ENCODE measurements around the gene TMEM175. TPM values are rescaled to one million over a fixed set of nuclear protein-coding genes. Genes with fewer than 3 reads are reported as not detected.

TMEM175 gene
- total and polyA plus RNA-seq, 2 of the 8 experiments (the other 6 are each of a cell fraction or from before 2014, with no cell fraction given): 4.9 to 20.7 TPM

DNA sequence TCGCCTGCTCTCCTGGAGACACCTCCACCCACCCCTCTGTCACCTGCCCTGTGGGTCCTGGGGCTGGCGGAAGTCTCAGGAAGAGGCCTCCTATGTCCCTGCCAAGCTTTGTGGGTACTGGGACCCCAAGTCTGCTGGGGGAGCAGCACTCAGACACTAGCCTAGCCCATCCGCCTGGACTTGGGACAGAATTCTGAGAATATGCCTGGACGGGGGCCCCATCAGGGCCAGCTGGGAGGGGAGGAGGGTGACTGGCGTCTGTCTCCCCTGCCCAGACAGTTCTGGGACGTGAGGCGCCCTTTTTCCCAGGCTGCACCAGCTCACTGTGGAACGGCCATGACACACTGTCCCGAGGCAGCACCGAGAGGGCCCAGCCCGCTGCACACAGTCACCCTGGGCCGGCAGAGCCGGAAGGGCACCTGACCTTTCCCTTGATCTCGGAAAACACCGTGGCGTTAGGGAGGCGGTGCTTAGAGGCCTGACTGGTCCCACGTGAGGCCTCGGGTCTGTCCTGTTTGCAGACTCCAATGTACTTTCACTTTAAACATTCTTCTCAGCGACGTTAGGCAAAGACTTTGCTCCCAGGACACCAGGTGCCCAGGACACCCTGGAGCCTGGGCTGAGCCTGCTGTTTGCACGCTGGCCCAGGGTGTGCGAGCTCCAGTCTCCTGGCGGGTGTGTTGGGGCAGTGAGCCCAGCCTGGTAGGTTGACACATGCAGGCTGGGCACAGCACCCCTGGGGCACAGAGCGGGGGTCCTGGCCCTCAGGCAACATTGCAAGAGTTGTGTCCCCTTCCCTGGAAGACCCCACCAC lies 60.2 kb downstream of the TMEM175 start:
- POLR2A ChIA-PET (ENCODE audit: partially characterized antibody): no interaction called here
- no peak overlapping the region for H2AK5ac ChIP-seq (ENCODE audit: low read depth, low read length)
- peaks cover 0 to 2% (median under 1%) of the 10 kb centered on the region in 4 experiments; a peak in 2 of 7 replicates for H3K4me1 ChIP-seq (replicated peaks in 1 of 4; ENCODE audit: control insufficient read depth in 3 of 4, insufficient read depth in 4 of 4, low read length in 3 of 4)
- peaks cover 2 to 11% of the 10 kb centered on the region in 2 experiments for H4K20me1 ChIP-seq (replicated peaks in 1 of 2; ENCODE audit: control insufficient read depth in 1 of 2, insufficient read depth in 2 of 2, low read length in 2 of 2)
- 0 out of 2 replicates have a peak overlapping the region, but pooled peaks have one; percentile 25 for H4K8ac ChIP-seq (ENCODE audit: extremely low read depth, insufficient read depth, low read length)
- no peaks in the 10 kb centered on the region for H3K79me1 ChIP-seq (ENCODE audit: low read depth, low read length)
- no peak overlapping the region for H2BK5ac ChIP-seq (ENCODE audit: low read depth, low read length)
- H3K23ac ChIP-seq (ENCODE audit: insufficient read length): no peak overlapping the region
- H3K56ac ChIP-seq (replicated peaks; ENCODE audit: insufficient read length, low read depth, low read length): no peak overlapping the region
- 0 out of 2 replicates have a peak overlapping the region, but pooled peaks have one; percentile 27 for H2BK12ac ChIP-seq (ENCODE audit: low read depth, low read length)
- no peak overlapping the region for H2BK120ac ChIP-seq (replicated peaks; ENCODE audit: low read depth, low read length)
- no peak overlapping the region for H3K4me3 ChIP-seq (ENCODE audit: extremely low read depth in 1 of 4, insufficient read depth in 2 of 4, low read depth in 3 of 4, low read length in 4 of 4)
- H3K4ac ChIP-seq (replicated peaks; ENCODE audit: insufficient read length, low read depth, low read length): no peak overlapping the region
- no peak overlapping the region for H2BK15ac ChIP-seq (ENCODE audit: low read length)
- no peak overlapping the region for H4K91ac ChIP-seq (replicated peaks; ENCODE audit: insufficient read length, low read length)
- H3K23me2 ChIP-seq (ENCODE audit: low read depth, low read length): no peaks in the 10 kb centered on the region; the same call in 1 of the 2 replicates
- H3K27me3 ChIP-seq (replicated peaks in 1 of 4; ENCODE audit: control insufficient read depth in 3 of 4, extremely low read depth in 1 of 4, insufficient read depth in 3 of 4, low read length in 3 of 4): peaks cover 8 to 21% (median 20%) of the 10 kb centered on the region in 4 experiments
- DNase-seq (ENCODE audit: low read depth in 1 of 2, low spot score in 2 of 2): no peak
- H3K9ac ChIP-seq (replicated peaks in 1 of 4; ENCODE audit: extremely low read depth in 1 of 4, low read depth in 3 of 4, low read length in 3 of 4): no peak overlapping the region
- 80% methylated on average over 25 of the region's 25 CpGs; no CpG with 5 or more reads in 1 of the 2 experiments for WGBS, 2 experiments (ENCODE audit: extremely low coverage in 1 of 2, insufficient coverage in 1 of 2, insufficient read length in 1 of 2, insufficient replicate concordance in 2 of 2, low coverage in 1 of 2, low lambda C conversion rate in 2 of 2, missing lambda C conversion rate in 1 of 2)
- no peak for FAIRE-seq
- H3K18ac ChIP-seq (ENCODE audit: extremely low read depth, low read length): no peak overlapping the region
- TF ChIP-seq TAF1 (IDR thresholded peaks at IDR 0.05; ENCODE audit: low read depth, low read length) (no peak), TBP (IDR thresholded peaks at IDR 0.05; ENCODE audit: low read depth, low read length) (no peak), RFX5 (IDR thresholded peaks at IDR 0.05; ENCODE audit: borderline replicate concordance, low read depth, low read length) (no peak), SAP30 (IDR thresholded peaks at IDR 0.05; ENCODE audit: insufficient read depth, insufficient replicate concordance, low read length) (no peak), ZNF274 (IDR thresholded peaks at IDR 0.05; ENCODE audit: borderline replicate concordance, extremely low read depth, low read length) (no peak), SP1 (IDR thresholded peaks at IDR 0.05; ENCODE audit: low read depth, low read length) (no peak), RNF2 (IDR thresholded peaks at IDR 0.05; ENCODE audit: borderline replicate concordance, low read depth, low read length, missing control alignments, poor library complexity, severe bottlenecking) (no peak), POU5F1 (IDR thresholded peaks at IDR 0.05; ENCODE audit: low read depth, low read length) (no peak)
- CTCF ChIA-PET (ENCODE audit: partially characterized antibody): interaction anchor here (0.5 to 2.2 kb wide), 2 partner anchors 101 to 104 kb away, joined by 3 to 7 read pairs; no protein-coding TSS in a partner anchor
- no peak overlapping the region for H3K14ac ChIP-seq (ENCODE audit: insufficient read length)
- H3K9me3 ChIP-seq (ENCODE audit: insufficient read depth in 2 of 2, low read depth in 1 of 2, low read length in 1 of 2): no peaks in the 10 kb centered on the region
- H3K27ac ChIP-seq (ENCODE audit: low read depth, low read length): no peak overlapping the region
- H3K36me3 ChIP-seq (ENCODE audit: control insufficient read depth in 2 of 4, insufficient read depth in 4 of 4, low read length in 3 of 4): no peaks in the 10 kb centered on the region; a peak in 1 of 8 replicates
- H3K4me2 ChIP-seq (ENCODE audit: insufficient read depth in 1 of 2, low read depth in 2 of 2, low read length in 2 of 2): no peak overlapping the region
- no peaks in the 10 kb centered on the region for H3K79me2 ChIP-seq (ENCODE audit: control insufficient read depth in 1 of 2, insufficient read depth in 2 of 2, low read length in 2 of 2)
- H4K5ac ChIP-seq (ENCODE audit: insufficient read length, low read depth, low read length): no peak overlapping the region
- no peak overlapping the region for H2BK20ac ChIP-seq (ENCODE audit: low read length)
- no peak overlapping the region for H2AFZ ChIP-seq (ENCODE audit: low read length)
